ENCODE measurements around the gene MIGA2. TPM values are rescaled to one million over a fixed set of nuclear protein-coding genes. Genes with fewer than 3 reads are reported as not detected.

The MIGA2 gene
- total RNA-seq, 1 experiment from 2014 or later = 23.0 TPM

- no peak for TF ChIP-seq TCF7L2 (IDR thresholded peaks at IDR 0.05; ENCODE audit: low read depth, low read length)
- TF ChIP-seq REST (IDR thresholded peaks at IDR 0.05; ENCODE audit: insufficient read depth in 1 of 2, low read depth in 2 of 2, low read length in 1 of 2) = no peak
- TF ChIP-seq POLR2AphosphoS5 (IDR thresholded peaks at IDR 0.05; ENCODE audit: low read depth, low read length) = no peak
- no peak for TF ChIP-seq CTCF (IDR thresholded peaks at IDR 0.05)
- TF ChIP-seq SIN3A (IDR thresholded peaks at IDR 0.05; ENCODE audit: borderline replicate concordance, insufficient read depth, low read depth, low read length) = no peak
- H3K4me3 ChIP-seq (ENCODE audit: low read depth in 2 of 2, low read length in 2 of 2) = peak overlapping the region; percentile 72 to 75; a peak in 3 of 4 replicates
- CTCF ChIA-PET = no interaction called here
- H3K27me3 ChIP-seq (ENCODE audit: control insufficient read depth, insufficient read depth, low read length) = no peaks in the 10 kb centered on the region
- peaks cover 11% of the 10 kb centered on the region for H3K4me1 ChIP-seq (ENCODE audit: control insufficient read depth, insufficient read depth, low read length)
- DNase-seq (ENCODE audit: low read depth, low spot score) (no peak), ATAC-seq (no peak)
- BruUV-seq (replicated peaks) = no TSS peak
- no peak overlapping the region; the same call in 1 of the 2 replicates for H3K27ac ChIP-seq (ENCODE audit: low read length)
- intact Hi-C loops (cut with micrococcal nuclease; ENCODE audit: unreplicated experiment) = no loop called here
- no peaks in the 10 kb centered on the region for H3K9me3 ChIP-seq (ENCODE audit: control insufficient read depth, insufficient read depth, low read depth, low read length)
- in situ Hi-C loops (cut with HindIII; ENCODE audit: low pct_unique_long_range_greater_than_20kb, low sequenced_read_pairs) = no loop called here
- POLR2A ChIA-PET = no interaction called here
- H3K36me3 ChIP-seq (ENCODE audit: control insufficient read depth, insufficient read depth, low read length) = peaks cover 6% of the 10 kb centered on the region; the same call in 1 of the 2 replicates
Observed at GRCh38 chr9:129109537-129109903, 73.1 kb downstream of the MIGA2 start.

GRCh38 chr9:129109952-129110739 lies 73.7 kb downstream of the MIGA2 start:
- in situ Hi-C loops (cut with HindIII; ENCODE audit: low pct_unique_long_range_greater_than_20kb, low sequenced_read_pairs) = no loop called here
- DNase-seq (ENCODE audit: low read depth, low spot score) (no peak), ATAC-seq (peak; percentile 39)
- CTCF ChIA-PET = no interaction called here
- Histone ChIP-seq H3K27ac (ENCODE audit: low read length) (peak overlapping the region; percentile 78), H3K4me1 (ENCODE audit: control insufficient read depth, insufficient read depth, low read length) (peaks cover 14% of the 10 kb centered on the region), H3K36me3 (ENCODE audit: control insufficient read depth, insufficient read depth, low read length) (peaks cover 6% of the 10 kb centered on the region; the same call in 1 of the 2 replicates), H3K4me3 (ENCODE audit: low read depth in 2 of 2, low read length in 2 of 2) (peak overlapping the region; percentile 72 to 75), H3K27me3 (ENCODE audit: control insufficient read depth, insufficient read depth, low read length) (no peaks in the 10 kb centered on the region), H3K9me3 (ENCODE audit: control insufficient read depth, insufficient read depth, low read depth, low read length) (no peaks in the 10 kb centered on the region)
- intact Hi-C loops (cut with micrococcal nuclease; ENCODE audit: unreplicated experiment) = no loop called here
- POLR2A ChIA-PET = no interaction called here
- TF ChIP-seq SIN3A (IDR thresholded peaks at IDR 0.05; ENCODE audit: borderline replicate concordance, insufficient read depth, low read depth, low read length) (no peak), POLR2AphosphoS5 (IDR thresholded peaks at IDR 0.05; ENCODE audit: low read depth, low read length) (no peak), CTCF (IDR thresholded peaks at IDR 0.05) (no peak), TCF7L2 (IDR thresholded peaks at IDR 0.05; ENCODE audit: low read depth, low read length) (no peak), REST (IDR thresholded peaks at IDR 0.05; ENCODE audit: insufficient read depth in 1 of 2, low read depth in 2 of 2, low read length in 1 of 2) (no peak)
- BruUV-seq (replicated peaks) = no TSS peak

All from Panc1 (cell line).